ENCODE results near the gene TOM1L2.

Gene TOM1L2

GRCh38 chr17:17897442-17897841 lies 74.8 kb downstream of the TOM1L2 start:
- ChIA-PET POLR2A (ENCODE audit: low non-redundant PET) (no interaction called here), CTCF (interaction anchor here (1.0 kb wide), 1 partner anchor 22 kb away, joined by 4 read pairs; no protein-coding TSS in a partner anchor)
- no peak overlapping the region for H3K27ac ChIP-seq
- DNase-seq (ENCODE audit: low spot score), result no peak
- no peak for TF ChIP-seq CTCF (conservative IDR thresholded peaks at IDR 0.05; ENCODE audit: low read depth)

GRCh38 chr17:17896746-17897145 lies 75.5 kb downstream of the TOM1L2 start:
- CTCF ChIA-PET, result interaction anchor here (0.5 kb wide), 1 partner anchor 11 kb away, joined by 6 read pairs; no protein-coding TSS in a partner anchor
- TF ChIP-seq CTCF (conservative IDR thresholded peaks at IDR 0.05; ENCODE audit: low read depth), result no peak
- no peak for DNase-seq (ENCODE audit: low spot score)
- POLR2A ChIA-PET (ENCODE audit: low non-redundant PET), result no interaction called here
- no peak overlapping the region for H3K27ac ChIP-seq

- POLR2A ChIA-PET (ENCODE audit: low non-redundant PET), result no interaction called here
- no peak for DNase-seq (ENCODE audit: low spot score)
- CTCF ChIA-PET, result interaction anchor here (0.7 kb wide), 2 partner anchors 10 to 80 kb away, joined by 3 read pairs; no protein-coding TSS in a partner anchor
Observed at GRCh38 chr17:17893801-17894644, 78.2 kb downstream of the TOM1L2 start.

GRCh38 chr17:17892731-17893130 lies 79.5 kb downstream of the TOM1L2 start:
- H3K27ac ChIP-seq, result no peak overlapping the region
- ChIA-PET POLR2A (ENCODE audit: low non-redundant PET) (no interaction called here), CTCF (interaction anchor here (2.5 kb wide), 1 partner anchor 141 kb away, joined by 17 read pairs; no protein-coding TSS in a partner anchor)
- TF ChIP-seq CTCF (conservative IDR thresholded peaks at IDR 0.05; ENCODE audit: low read depth), result no peak
- no peak for DNase-seq (ENCODE audit: low spot score)

More at GRCh38 chr17:17893801-17894644, 78.2 kb downstream of the TOM1L2 start:
- TF ChIP-seq CTCF (conservative IDR thresholded peaks at IDR 0.05; ENCODE audit: low read depth), result no peak
- no peak overlapping the region for H3K27ac ChIP-seq

- TF ChIP-seq CTCF (conservative IDR thresholded peaks at IDR 0.05; ENCODE audit: low read depth), result no peak
- ChIA-PET CTCF (interaction anchor here (0.6 to 3.5 kb wide), 6 partner anchors 13 to 142 kb away, joined by 3 to 32 read pairs (median 6); no protein-coding TSS in a partner anchor), POLR2A (ENCODE audit: low non-redundant PET) (no interaction called here)
- DNase-seq (ENCODE audit: low spot score), result no peak
- peak overlapping the region; percentile 33; the same call in 1 of the 2 replicates for H3K27ac ChIP-seq
Observed at GRCh38 chr17:17892009-17892408, 80.2 kb downstream of the TOM1L2 start.

GRCh38 chr17:17890773-17891759 lies 81.1 kb downstream of the TOM1L2 start:
- DNase-seq (ENCODE audit: low spot score), result peak; percentile 73
- peak overlapping the region; percentile 33 for H3K27ac ChIP-seq
- ChIA-PET CTCF (interaction anchor here (0.5 to 3.5 kb wide), 15 partner anchors 9 to 592 kb away, joined by 3 to 32 read pairs (median 4); partner anchors contain the start of gene ATPAF2), POLR2A (ENCODE audit: low non-redundant PET) (no interaction called here)
- peak; percentile 80 for TF ChIP-seq CTCF (conservative IDR thresholded peaks at IDR 0.05; ENCODE audit: low read depth)
